ENCODE measurements around the gene HSD17B1. TPM values are rescaled to one million over a fixed set of nuclear protein-coding genes. Genes with fewer than 3 reads are reported as not detected.

The HSD17B1 gene
- total RNA-seq, 1 experiment from 2014 or later = 1.5 TPM

DNA sequence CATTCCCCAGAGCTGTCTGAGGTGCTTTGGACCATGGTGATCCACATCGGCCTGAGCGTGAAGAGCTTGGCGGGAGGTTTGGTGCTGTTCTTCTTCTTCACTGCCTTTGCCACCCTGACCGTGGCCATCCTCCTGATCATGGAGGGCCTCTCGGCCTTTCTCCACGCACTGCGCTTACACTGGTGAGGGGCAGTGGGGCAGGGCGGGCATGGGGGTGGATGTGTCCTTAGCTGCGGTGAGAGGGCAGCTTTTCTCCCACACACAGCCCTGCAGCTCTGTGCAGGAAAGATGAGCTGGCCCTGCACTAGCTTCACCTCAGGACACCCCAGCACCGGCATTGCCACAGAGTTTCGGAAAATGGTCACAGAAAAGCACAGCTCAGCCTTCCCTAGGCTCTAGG lies 38.4 kb upstream of the HSD17B1 start:
- no peak overlapping the region for H3K18ac ChIP-seq (ENCODE audit: insufficient read length, low read depth, low read length)

More for the DNA sequence above, 38.4 kb upstream of the HSD17B1 start:
- Histone ChIP-seq H4K8ac (replicated peaks; ENCODE audit: insufficient read length, low read depth, low read length) (no peak overlapping the region), H2BK15ac (ENCODE audit: low read depth, low read length) (no peak overlapping the region), H2AFZ (ENCODE audit: low read length) (no peak overlapping the region), H2BK120ac (ENCODE audit: low read depth, low read length, poor library complexity, severe bottlenecking) (no peak overlapping the region), H3K4me2 (ENCODE audit: insufficient read depth, insufficient read length, low read length) (no peak overlapping the region), H3K27me3 (ENCODE audit: insufficient read depth, low read length) (peaks cover 2% of the 10 kb centered on the region; the same call in 1 of the 2 replicates), H4K5ac (ENCODE audit: insufficient read length, low read depth, low read length) (no peak overlapping the region), H2BK20ac (ENCODE audit: low read depth, low read length, poor library complexity, severe bottlenecking) (no peak overlapping the region), H3K9me3 (ENCODE audit: control insufficient read depth, low read depth, low read length) (no peaks in the 10 kb centered on the region), H2AK5ac (ENCODE audit: insufficient read length, low read length) (no peak overlapping the region), H2BK12ac (ENCODE audit: insufficient read length, low read depth, low read length) (no peak overlapping the region), H3K14ac (ENCODE audit: insufficient read depth, low read length) (no peak overlapping the region), H3K27ac (ENCODE audit: insufficient read length, low read depth, low read length) (no peak overlapping the region), H3K23me2 (ENCODE audit: insufficient read length, low read depth, low read length, poor library complexity, severe bottlenecking) (no peaks in the 10 kb centered on the region), H3K9ac (ENCODE audit: extremely low read depth, insufficient read length, low read length) (no peak overlapping the region), H4K20me1 (ENCODE audit: control insufficient read depth, insufficient read depth, insufficient read length) (no peaks in the 10 kb centered on the region), H3K79me2 (ENCODE audit: insufficient read depth, low read length) (no peaks in the 10 kb centered on the region), H3K56ac (ENCODE audit: insufficient read length, low read depth, low read length) (no peak overlapping the region), H3K79me1 (ENCODE audit: insufficient read depth, low read depth, low read length, poor library complexity, severe bottlenecking) (no peaks in the 10 kb centered on the region), H4K91ac (ENCODE audit: insufficient read length, low read depth, low read length) (no peak overlapping the region), H3K4me1 (ENCODE audit: insufficient read depth, low read length) (peaks cover 2% of the 10 kb centered on the region; the same call in 1 of the 2 replicates), H3K23ac (ENCODE audit: insufficient read length, low read depth, low read length) (no peak overlapping the region), H2BK5ac (ENCODE audit: insufficient read length, low read length) (no peak overlapping the region), H3T11ph (ENCODE audit: low read length) (no peak overlapping the region), H3K4ac (ENCODE audit: low read depth, low read length) (no peak overlapping the region)
- DNase-seq = no peak
- no CpG with 5 or more reads among the region's 11 CpGs for WGBS (ENCODE audit: extremely low coverage, insufficient read length, low lambda C conversion rate)
- no peak overlapping the region for H3K4me3 Mint-ChIP-seq
- no peaks in the 10 kb centered on the region for H3K9me3 Mint-ChIP-seq
- H3K27me3 Mint-ChIP-seq (ENCODE audit: low read depth) = peaks cover 2% of the 10 kb centered on the region; the same call in 1 of the 2 replicates
- peaks cover 0 to 28% (median 24%) of the 10 kb centered on the region in 3 experiments; a peak in 4 of 7 replicates for H3K36me3 Mint-ChIP-seq (ENCODE audit: insufficient read depth in 1 of 3, low read depth in 3 of 3)
- TF ChIP-seq, protein P1, sequence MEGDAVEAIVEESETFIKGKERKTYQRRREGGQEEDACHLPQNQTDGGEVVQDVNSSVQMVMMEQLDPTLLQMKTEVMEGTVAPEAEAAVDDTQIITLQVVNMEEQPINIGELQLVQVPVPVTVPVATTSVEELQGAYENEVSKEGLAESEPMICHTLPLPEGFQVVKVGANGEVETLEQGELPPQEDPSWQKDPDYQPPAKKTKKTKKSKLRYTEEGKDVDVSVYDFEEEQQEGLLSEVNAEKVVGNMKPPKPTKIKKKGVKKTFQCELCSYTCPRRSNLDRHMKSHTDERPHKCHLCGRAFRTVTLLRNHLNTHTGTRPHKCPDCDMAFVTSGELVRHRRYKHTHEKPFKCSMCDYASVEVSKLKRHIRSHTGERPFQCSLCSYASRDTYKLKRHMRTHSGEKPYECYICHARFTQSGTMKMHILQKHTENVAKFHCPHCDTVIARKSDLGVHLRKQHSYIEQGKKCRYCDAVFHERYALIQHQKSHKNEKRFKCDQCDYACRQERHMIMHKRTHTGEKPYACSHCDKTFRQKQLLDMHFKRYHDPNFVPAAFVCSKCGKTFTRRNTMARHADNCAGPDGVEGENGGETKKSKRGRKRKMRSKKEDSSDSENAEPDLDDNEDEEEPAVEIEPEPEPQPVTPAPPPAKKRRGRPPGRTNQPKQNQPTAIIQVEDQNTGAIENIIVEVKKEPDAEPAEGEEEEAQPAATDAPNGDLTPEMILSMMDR (conservative IDR thresholded peaks at IDR 0.05) = no peak
- H3K4me1 Mint-ChIP-seq = peaks cover 6 to 19% of the 10 kb centered on the region in 2 experiments
- H3K27ac Mint-ChIP-seq = no peak overlapping the region
